Measurements from ENCODE around the gene GYS2. TPM values are rescaled to one million over a fixed set of nuclear protein-coding genes. Genes with fewer than 3 reads are reported as not detected.

The GYS2 gene
- total RNA-seq, 6 experiments from 2014 or later: not detected

DNA sequence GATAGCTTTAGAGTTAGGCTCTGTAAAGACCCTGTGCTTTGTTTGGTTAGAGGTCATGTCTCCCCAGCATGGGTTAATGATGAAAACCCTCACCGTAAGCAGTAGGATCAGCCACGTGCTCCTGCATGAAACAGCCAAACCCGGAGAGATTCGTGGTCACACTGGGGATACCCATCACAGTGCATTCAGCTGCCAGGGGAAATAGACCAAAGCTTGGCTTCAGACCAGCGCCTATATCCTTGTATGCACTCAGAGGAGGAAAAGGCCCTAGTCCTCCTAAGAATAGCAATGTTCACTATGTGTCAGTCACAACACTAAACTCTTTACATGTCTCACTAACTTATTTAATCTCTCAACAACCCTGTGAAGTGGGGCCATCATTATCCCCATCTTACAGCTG is 62.2 kb downstream of the GYS2 start:
- no peaks in the 10 kb centered on the region for H3K9me3 Mint-ChIP-seq
- DNase-seq: no peak
- no peak overlapping the region for H3K4me3 Mint-ChIP-seq
- no peak overlapping the region for H3K27ac Mint-ChIP-seq
- peaks cover 13% of the 10 kb centered on the region for H3K4me1 Mint-ChIP-seq (ENCODE audit: low read depth)
- no peaks in the 10 kb centered on the region for H3K36me3 Mint-ChIP-seq (ENCODE audit: low read depth)
- peaks cover 1% of the 10 kb centered on the region; the same call in 1 of the 2 replicates for H3K27me3 Mint-ChIP-seq (ENCODE audit: insufficient read depth)
- no peak for TF ChIP-seq CTCF (IDR thresholded peaks at IDR 0.05)

DNA sequence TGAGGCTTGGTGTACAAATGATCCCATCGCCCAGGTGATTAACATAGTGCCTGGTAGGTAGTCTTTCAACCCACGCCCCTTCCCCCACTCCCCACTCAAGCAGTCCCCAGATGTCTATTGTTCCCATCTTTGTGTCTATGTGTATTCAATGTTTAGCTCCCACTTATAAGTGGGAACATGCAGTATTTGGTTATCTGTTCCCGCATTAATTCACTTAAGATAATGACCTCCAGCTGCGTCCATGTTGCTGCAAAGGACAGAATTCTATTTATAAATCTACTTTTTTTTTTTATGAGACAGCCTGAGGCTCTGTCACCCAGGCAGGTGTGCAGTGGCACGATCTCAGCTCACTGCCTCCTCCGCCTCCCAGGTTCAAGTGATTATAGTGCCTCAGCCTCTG is 62.9 kb downstream of the GYS2 start:
- Mint-ChIP-seq H3K36me3 (ENCODE audit: low read depth) (no peaks in the 10 kb centered on the region), H3K4me1 (ENCODE audit: low read depth) (peaks cover 6% of the 10 kb centered on the region), H3K27ac (no peak overlapping the region), H3K9me3 (no peaks in the 10 kb centered on the region), H3K4me3 (no peak overlapping the region), H3K27me3 (ENCODE audit: insufficient read depth) (peaks cover 1% of the 10 kb centered on the region; the same call in 1 of the 2 replicates)
- TF ChIP-seq CTCF (IDR thresholded peaks at IDR 0.05): no peak
- no peak for DNase-seq

- no peak overlapping the region for H3K4me3 Mint-ChIP-seq
- H3K27me3 Mint-ChIP-seq (ENCODE audit: insufficient read depth): peaks cover 1% of the 10 kb centered on the region
- no peak for DNase-seq
- no peak overlapping the region for H3K27ac Mint-ChIP-seq
- TF ChIP-seq CTCF (IDR thresholded peaks at IDR 0.05): no peak
- H3K9me3 Mint-ChIP-seq: no peaks in the 10 kb centered on the region
- H3K36me3 Mint-ChIP-seq (ENCODE audit: low read depth): no peaks in the 10 kb centered on the region
- no peaks in the 10 kb centered on the region for H3K4me1 Mint-ChIP-seq (ENCODE audit: low read depth)
Observed at GRCh38 chr12:21539797-21540196, 64.8 kb downstream of the GYS2 start.

- Mint-ChIP-seq H3K27me3 (ENCODE audit: insufficient read depth) (peaks cover 6% of the 10 kb centered on the region), H3K27ac (no peak overlapping the region), H3K9me3 (no peaks in the 10 kb centered on the region), H3K4me1 (ENCODE audit: low read depth) (no peaks in the 10 kb centered on the region), H3K36me3 (ENCODE audit: low read depth) (no peaks in the 10 kb centered on the region), H3K4me3 (no peak overlapping the region)
- no peak for DNase-seq
- no peak for TF ChIP-seq CTCF (IDR thresholded peaks at IDR 0.05)
Observed at GRCh38 chr12:21538061-21538653, 66.5 kb downstream of the GYS2 start.

GRCh38 chr12:21529456-21529855 is 75.2 kb downstream of the GYS2 start:
- no peaks in the 10 kb centered on the region for H3K4me1 Mint-ChIP-seq (ENCODE audit: low read depth)
- TF ChIP-seq CTCF (IDR thresholded peaks at IDR 0.05): no peak
- DNase-seq: no peak
- H3K4me3 Mint-ChIP-seq: no peak overlapping the region
- H3K27ac Mint-ChIP-seq: no peak overlapping the region
- H3K9me3 Mint-ChIP-seq: no peaks in the 10 kb centered on the region
- no peaks in the 10 kb centered on the region for H3K36me3 Mint-ChIP-seq (ENCODE audit: low read depth)
- peaks cover 16% of the 10 kb centered on the region for H3K27me3 Mint-ChIP-seq (ENCODE audit: insufficient read depth)

- no peak for DNase-seq
- no peaks in the 10 kb centered on the region for H3K4me1 Mint-ChIP-seq (ENCODE audit: low read depth)
- no peaks in the 10 kb centered on the region for H3K9me3 Mint-ChIP-seq
- H3K27me3 Mint-ChIP-seq (ENCODE audit: insufficient read depth): peaks cover 14% of the 10 kb centered on the region
- no peak overlapping the region for H3K27ac Mint-ChIP-seq
- no peak overlapping the region for H3K4me3 Mint-ChIP-seq
- TF ChIP-seq CTCF (IDR thresholded peaks at IDR 0.05): no peak
- H3K36me3 Mint-ChIP-seq (ENCODE audit: low read depth): no peaks in the 10 kb centered on the region
Observed at GRCh38 chr12:21528953-21529352, 75.7 kb downstream of the GYS2 start.

Measured in HFFc6 (cell line).